GM23338 (cell line): ENCODE results near the gene TIA1. TPM values are rescaled to one million over a fixed set of nuclear protein-coding genes. Genes with fewer than 3 reads are reported as not detected.
A peak's percentile ranks its signal among the peaks of the same experiment; 100 is the strongest.

Source experiments
- ATAC-seq: fragments of 200-7000 bp; cut with Tn5 transposase; 3 replicates; pipeline ENCODE4 v1.9.1; 2020
- DNase-seq: peaks from one replicate; pipeline ENCODE4 v3.0.0-alpha.2; 2015; ENCODE audit warnings: low spot score
- H2AFZ ChIP-seq: fragments of 200-600 bp; sonication (generic); 2 replicates; pipeline ENCODE4 v1.8.0; 2016; ENCODE audit warnings: antibody characterized with exemption, mild to moderate bottlenecking, moderate library complexity
- H3F3A ChIP-seq: fragments of 200-600 bp; sonication (generic); replicated peaks from 2 replicates; pipeline ENCODE4 v1.8.0; 2017; ENCODE audit warnings: antibody characterized with exemption, mixed run types, low read depth
- H3K27ac ChIP-seq: fragments of 200-600 bp; sonication (generic); 2 replicates; pipeline ENCODE4 v1.6.1; 2016; ENCODE audit warnings: low read depth
- H3K27me3 ChIP-seq: fragments of 200-600 bp; sonication (generic); 2 replicates; pipeline ENCODE4 v1.8.0; 2016; ENCODE audit warnings: mild to moderate bottlenecking, mixed run types, moderate library complexity; ENCODE audit not compliant: insufficient read depth
- H3K36me3 ChIP-seq: fragments of 200-600 bp; sonication (generic); 2 replicates; pipeline ENCODE4 v1.8.0; 2016; ENCODE audit warnings: mild to moderate bottlenecking; ENCODE audit not compliant: insufficient read depth
- H3K4me1 ChIP-seq: fragments of 200-600 bp; sonication (generic); 2 replicates; pipeline ENCODE4 v1.8.0; 2016; ENCODE audit warnings: mild to moderate bottlenecking, moderate library complexity; ENCODE audit not compliant: insufficient read depth
- H3K4me2 ChIP-seq: fragments of 200-600 bp; sonication (generic); 2 replicates; pipeline ENCODE4 v1.7.1; 2017; ENCODE audit warnings: mixed run types
- H3K4me3 ChIP-seq: fragments of 200-600 bp; sonication (generic); 2 replicates; pipeline ENCODE4 v1.6.1; 2016; ENCODE audit warnings: mixed run types
- H3K79me2 ChIP-seq: fragments of 200-600 bp; sonication (generic); replicated peaks from 2 replicates; pipeline ENCODE4 v1.8.0; 2017; ENCODE audit warnings: mild to moderate bottlenecking; ENCODE audit not compliant: insufficient read depth
- H3K9me2 ChIP-seq: fragments of 200-600 bp; sonication (generic); 2 replicates; pipeline ENCODE4 v1.8.0; 2017; ENCODE audit not compliant: insufficient read depth
- H4K20me1 ChIP-seq: fragments of 200-600 bp; sonication (generic); replicated peaks from 2 replicates; pipeline ENCODE4 v1.8.0; 2017; ENCODE audit warnings: mild to moderate bottlenecking; ENCODE audit not compliant: insufficient read depth
- H3K27ac Mint-ChIP-seq: 2 replicates; pipeline ENCODE4 v1.8.0; 2020; ENCODE audit warnings: inconsistent platforms, mild to moderate bottlenecking, moderate library complexity, mixed read lengths
- H3K27me3 Mint-ChIP-seq: 3 replicates; pipeline ENCODE4 v1.8.0; 2022; ENCODE audit warnings: low read depth, mild to moderate bottlenecking, moderate library complexity, mixed read lengths, inconsistent platforms; ENCODE audit not compliant: insufficient read depth, poor library complexity
- H3K36me3 Mint-ChIP-seq: 3 replicates; pipeline ENCODE4 v1.8.0; 2021; ENCODE audit warnings: low read depth, mild to moderate bottlenecking, inconsistent platforms, moderate library complexity, mixed read lengths
- H3K4me1 Mint-ChIP-seq: 3 replicates; pipeline ENCODE4 v1.8.0; 2020; ENCODE audit warnings: mild to moderate bottlenecking, inconsistent platforms, mixed read lengths
- H3K4me3 Mint-ChIP-seq: 3 replicates; pipeline ENCODE4 v1.8.0; 2021; ENCODE audit warnings: moderate library complexity, mild to moderate bottlenecking, inconsistent platforms, mixed read lengths
- H3K9me3 Mint-ChIP-seq: 3 replicates; pipeline ENCODE4 v1.8.0; 2020; ENCODE audit warnings: moderate library complexity, mild to moderate bottlenecking, inconsistent platforms, mixed read lengths
- CREB1 ChIP-seq: fragments of 250-450 bp; sonication (Bioruptor Pico); IDR thresholded peaks from 2 replicates; pipeline ENCODE4 v1.5.0; 2020; ENCODE audit warnings: low read depth, mild to moderate bottlenecking, moderate library complexity
- CTCF ChIP-seq, 2 experiments: fragments of 200-600 bp in 1 of 2; sonication (generic) in 1 of 2; conservative IDR thresholded peaks; 2 replicates each; pipeline versions ENCODE4 v1.5.1 to v1.6.1; 2016 to 2017; ENCODE audit warnings: antibody characterized with exemption in 2 of 2, low read depth in 2 of 2, mild to moderate bottlenecking in 2 of 2, moderate library complexity in 1 of 2
- EZH2 ChIP-seq: fragments of 200-600 bp; sonication (generic); IDR thresholded peaks from one replicate; pipeline ENCODE4 v1.8.0; 2017; ENCODE audit warnings: antibody characterized with exemption, mild to moderate bottlenecking, low read depth; ENCODE audit not compliant: unreplicated experiment
- EZH2phosphoT487 ChIP-seq: fragments of 200-600 bp; sonication (generic); IDR thresholded peaks from one replicate; pipeline ENCODE4 v1.8.1; 2018; ENCODE audit warnings: antibody characterized with exemption; ENCODE audit not compliant: unreplicated experiment
- JUNB ChIP-seq: IDR thresholded peaks from one replicate; pipeline ENCODE4 v1.6.1; 2016; ENCODE audit warnings: antibody characterized with exemption; ENCODE audit not compliant: unreplicated experiment
- NANOG ChIP-seq: IDR thresholded peaks from 2 replicates; pipeline ENCODE4 v1.6.1; 2016; ENCODE audit warnings: antibody characterized with exemption, borderline replicate concordance
- POLR2AphosphoS5 ChIP-seq: IDR thresholded peaks from 2 replicates; pipeline ENCODE4 v1.6.1; 2016; ENCODE audit warnings: antibody characterized with exemption, low read depth
- STAT1 ChIP-seq: IDR thresholded peaks from one replicate; pipeline ENCODE4 v1.6.1; 2016; ENCODE audit warnings: antibody characterized with exemption; ENCODE audit not compliant: unreplicated experiment
- ZNF114 ChIP-seq: fragments of 250-450 bp; sonication (Bioruptor Pico); IDR thresholded peaks from 2 replicates; pipeline ENCODE4 v1.5.0; 2020; ENCODE audit warnings: mild to moderate bottlenecking, moderate library complexity
- ZNF331 ChIP-seq: fragments of 250-450 bp; sonication (Bioruptor Pico); IDR thresholded peaks from 2 replicates; pipeline ENCODE4 v1.5.0; 2020; ENCODE audit warnings: low read depth, mild to moderate bottlenecking, moderate library complexity
- ZNF462 ChIP-seq: fragments of 250-450 bp; sonication (Bioruptor Pico); IDR thresholded peaks from 2 replicates; pipeline ENCODE4 v1.5.0; 2020; ENCODE audit warnings: mild to moderate bottlenecking, moderate library complexity
- polyA plus RNA-seq: library from polyadenylated mRNA; unstranded; fragments of >200 nt; fragmentation: Nextera tagmentation; extraction: Ambion mirVana; gene quantifications from 2 replicates; pipeline ENCODE4 v1.2.1, GENCODE V29; 2016
- total RNA-seq: library from RNA; depleted of rRNA; stranded (reverse); fragments of >200 nt; shearing (Covaris generic); gene quantifications from 2 replicates; pipeline ENCODE4 v1.2.3, GENCODE V29; 2014
- TF ChIP-seq, protein P1 (sequence below): IDR thresholded peaks from one replicate; pipeline ENCODE4 v1.6.1; 2018; ENCODE audit warnings: antibody characterized with exemption; ENCODE audit not compliant: unreplicated experiment
- TF ChIP-seq, protein P2 (sequence below): IDR thresholded peaks from 2 replicates; pipeline ENCODE4 v1.6.1; 2016; ENCODE audit warnings: antibody characterized with exemption

Gene TIA1
- total and polyA plus RNA-seq, 2 experiments from 2014 or later, result 130 to 179 TPM

DNA sequence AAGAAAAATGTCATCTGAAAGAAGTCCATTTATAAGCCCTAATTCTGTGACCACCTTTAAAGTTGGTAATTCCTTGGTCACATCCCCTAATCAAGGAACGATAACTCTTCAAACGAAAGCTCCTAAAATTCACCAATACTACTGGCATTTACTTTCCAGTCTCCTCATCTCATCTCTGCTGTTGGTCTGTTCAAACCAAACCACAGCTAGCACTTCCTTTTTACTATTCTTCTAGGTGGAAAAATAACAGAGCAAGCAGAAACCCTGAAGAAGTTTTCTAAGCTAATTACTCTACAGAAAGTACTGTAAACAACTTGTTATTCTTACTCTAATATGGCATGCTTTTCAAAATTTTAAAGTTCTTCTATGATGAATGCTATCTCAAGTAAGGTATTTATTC lies 21.6 kb downstream of the TIA1 start:
- Histone ChIP-seq H3K27me3 (no peaks in the 10 kb centered on the region), H3K79me2 (peaks cover 44% of the 10 kb centered on the region), H3K4me3 (no peak overlapping the region), H3K4me2 (no peak overlapping the region), H4K20me1 (peaks cover 19% of the 10 kb centered on the region; the same call in 1 of the 2 replicates), H3K4me1 (no peaks in the 10 kb centered on the region), H3K36me3 (peaks cover 91% of the 10 kb centered on the region), H2AFZ (no peak overlapping the region), H3K9me2 (no peaks in the 10 kb centered on the region), H3K27ac (peak overlapping the region; percentile 16; the same call in 1 of the 2 replicates), H3F3A (peaks cover 14% of the 10 kb centered on the region)
- no peak for DNase-seq
- H3K27me3 Mint-ChIP-seq, result no peaks in the 10 kb centered on the region
- ATAC-seq, result no peak
- no peak overlapping the region for H3K27ac Mint-ChIP-seq
- no peaks in the 10 kb centered on the region for H3K9me3 Mint-ChIP-seq
- no peaks in the 10 kb centered on the region for H3K4me1 Mint-ChIP-seq
- H3K4me3 Mint-ChIP-seq, result no peak overlapping the region
- no peak for TF ChIP-seq CTCF (conservative IDR thresholded peaks at IDR 0.05; ENCODE audit: low read depth in 2 of 2)
- TF ChIP-seq NANOG, result no peak
- no peak for TF ChIP-seq EZH2phosphoT487
- no peak for TF ChIP-seq STAT1
- TF ChIP-seq ZNF331, result no peak
- no peak for TF ChIP-seq ZNF462 (CRISPR knock-in tag)
- TF ChIP-seq ZNF114 (CRISPR knock-in tag), result no peak
- no peak for TF ChIP-seq POLR2AphosphoS5
- TF ChIP-seq EZH2, result no peak
- TF ChIP-seq CREB1 (CRISPR knock-in tag), result no peak
- TF ChIP-seq, protein P1, sequence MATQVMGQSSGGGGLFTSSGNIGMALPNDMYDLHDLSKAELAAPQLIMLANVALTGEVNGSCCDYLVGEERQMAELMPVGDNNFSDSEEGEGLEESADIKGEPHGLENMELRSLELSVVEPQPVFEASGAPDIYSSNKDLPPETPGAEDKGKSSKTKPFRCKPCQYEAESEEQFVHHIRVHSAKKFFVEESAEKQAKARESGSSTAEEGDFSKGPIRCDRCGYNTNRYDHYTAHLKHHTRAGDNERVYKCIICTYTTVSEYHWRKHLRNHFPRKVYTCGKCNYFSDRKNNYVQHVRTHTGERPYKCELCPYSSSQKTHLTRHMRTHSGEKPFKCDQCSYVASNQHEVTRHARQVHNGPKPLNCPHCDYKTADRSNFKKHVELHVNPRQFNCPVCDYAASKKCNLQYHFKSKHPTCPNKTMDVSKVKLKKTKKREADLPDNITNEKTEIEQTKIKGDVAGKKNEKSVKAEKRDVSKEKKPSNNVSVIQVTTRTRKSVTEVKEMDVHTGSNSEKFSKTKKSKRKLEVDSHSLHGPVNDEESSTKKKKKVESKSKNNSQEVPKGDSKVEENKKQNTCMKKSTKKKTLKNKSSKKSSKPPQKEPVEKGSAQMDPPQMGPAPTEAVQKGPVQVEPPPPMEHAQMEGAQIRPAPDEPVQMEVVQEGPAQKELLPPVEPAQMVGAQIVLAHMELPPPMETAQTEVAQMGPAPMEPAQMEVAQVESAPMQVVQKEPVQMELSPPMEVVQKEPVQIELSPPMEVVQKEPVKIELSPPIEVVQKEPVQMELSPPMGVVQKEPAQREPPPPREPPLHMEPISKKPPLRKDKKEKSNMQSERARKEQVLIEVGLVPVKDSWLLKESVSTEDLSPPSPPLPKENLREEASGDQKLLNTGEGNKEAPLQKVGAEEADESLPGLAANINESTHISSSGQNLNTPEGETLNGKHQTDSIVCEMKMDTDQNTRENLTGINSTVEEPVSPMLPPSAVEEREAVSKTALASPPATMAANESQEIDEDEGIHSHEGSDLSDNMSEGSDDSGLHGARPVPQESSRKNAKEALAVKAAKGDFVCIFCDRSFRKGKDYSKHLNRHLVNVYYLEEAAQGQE, result no peak
- TF ChIP-seq, protein P2, sequence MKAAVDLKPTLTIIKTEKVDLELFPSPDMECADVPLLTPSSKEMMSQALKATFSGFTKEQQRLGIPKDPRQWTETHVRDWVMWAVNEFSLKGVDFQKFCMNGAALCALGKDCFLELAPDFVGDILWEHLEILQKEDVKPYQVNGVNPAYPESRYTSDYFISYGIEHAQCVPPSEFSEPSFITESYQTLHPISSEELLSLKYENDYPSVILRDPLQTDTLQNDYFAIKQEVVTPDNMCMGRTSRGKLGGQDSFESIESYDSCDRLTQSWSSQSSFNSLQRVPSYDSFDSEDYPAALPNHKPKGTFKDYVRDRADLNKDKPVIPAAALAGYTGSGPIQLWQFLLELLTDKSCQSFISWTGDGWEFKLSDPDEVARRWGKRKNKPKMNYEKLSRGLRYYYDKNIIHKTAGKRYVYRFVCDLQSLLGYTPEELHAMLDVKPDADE, result no peak
- TF ChIP-seq JUNB, result no peak
- peaks cover 79% of the 10 kb centered on the region for H3K36me3 Mint-ChIP-seq
